Duodenal mucosa (tissue), 2 donors: Measurements from ENCODE around the gene SOCS7.

Experiments used
- H3K27ac ChIP-seq: one replicate; pipeline ENCODE4 v1.7.0; 2013; ENCODE audit warnings: low read depth, low read length
- H3K27me3 ChIP-seq, 2 donors: one replicate each; pipeline ENCODE4 v1.7.0; 2013; ENCODE audit warnings: low read length in 2 of 2, control low read depth in 1 of 2; ENCODE audit not compliant: insufficient read depth in 2 of 2, control insufficient read depth in 1 of 2
- H3K36me3 ChIP-seq, 2 donors: one replicate each; pipeline ENCODE4 v1.7.0; 2013; ENCODE audit warnings: low read length in 2 of 2, control low read depth in 1 of 2; ENCODE audit not compliant: insufficient read depth in 2 of 2, control insufficient read depth in 1 of 2
- H3K4me1 ChIP-seq, 2 donors: one replicate each; pipeline ENCODE4 v1.7.0; 2013; ENCODE audit warnings: low read length in 2 of 2, control low read depth in 1 of 2; ENCODE audit not compliant: insufficient read depth in 2 of 2, control insufficient read depth in 1 of 2
- H3K4me3 ChIP-seq, 2 donors: one replicate each; pipeline ENCODE4 v1.7.0; 2013; ENCODE audit warnings: low read length in 2 of 2, low read depth in 1 of 2
- H3K9ac ChIP-seq, 2 donors: one replicate each; pipeline ENCODE4 v1.7.0; 2013; ENCODE audit warnings: low read length in 2 of 2, low read depth in 1 of 2
- H3K9me3 ChIP-seq, 2 donors: one replicate each; pipeline ENCODE4 v1.7.0; 2013; ENCODE audit warnings: low read length in 2 of 2, control low read depth in 1 of 2; ENCODE audit not compliant: control insufficient read depth in 1 of 2

Gene SOCS7

DNA sequence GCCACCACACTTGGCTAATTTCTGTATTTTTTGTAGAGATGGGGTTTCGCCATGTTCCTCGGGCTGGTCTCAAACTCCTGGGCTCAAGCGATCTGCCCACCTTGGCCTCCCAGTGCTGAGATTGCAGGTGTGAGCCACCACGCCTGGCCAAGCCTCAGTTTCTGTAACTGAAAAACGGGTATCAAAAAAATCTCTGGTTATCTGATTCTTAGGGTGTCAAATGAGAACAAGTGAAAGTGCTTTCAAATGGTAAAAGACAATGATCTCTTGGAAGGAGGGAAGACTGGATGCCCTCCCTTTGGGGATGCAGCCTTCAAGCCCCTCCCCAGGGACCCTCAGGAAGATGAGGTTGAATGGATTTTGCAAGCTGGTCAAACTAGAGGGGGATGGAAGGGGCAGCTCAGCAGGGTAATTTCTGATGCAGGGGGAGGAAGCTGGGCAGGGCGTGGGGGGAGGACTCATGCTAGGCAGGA lies 98.9 kb downstream of the SOCS7 start:
- no peaks in the 10 kb centered on the region for H3K9me3 ChIP-seq
- no peak overlapping the region for H3K4me3 ChIP-seq
- peaks cover 16% of the 10 kb centered on the region in 2 donors for H3K4me1 ChIP-seq
- H3K27ac ChIP-seq, result no peak overlapping the region
- H3K9ac ChIP-seq, result no peak overlapping the region
- H3K36me3 ChIP-seq, result no peaks in the 10 kb centered on the region
- H3K27me3 ChIP-seq, result peaks cover 14 to 16% of the 10 kb centered on the region in 2 donors

DNA sequence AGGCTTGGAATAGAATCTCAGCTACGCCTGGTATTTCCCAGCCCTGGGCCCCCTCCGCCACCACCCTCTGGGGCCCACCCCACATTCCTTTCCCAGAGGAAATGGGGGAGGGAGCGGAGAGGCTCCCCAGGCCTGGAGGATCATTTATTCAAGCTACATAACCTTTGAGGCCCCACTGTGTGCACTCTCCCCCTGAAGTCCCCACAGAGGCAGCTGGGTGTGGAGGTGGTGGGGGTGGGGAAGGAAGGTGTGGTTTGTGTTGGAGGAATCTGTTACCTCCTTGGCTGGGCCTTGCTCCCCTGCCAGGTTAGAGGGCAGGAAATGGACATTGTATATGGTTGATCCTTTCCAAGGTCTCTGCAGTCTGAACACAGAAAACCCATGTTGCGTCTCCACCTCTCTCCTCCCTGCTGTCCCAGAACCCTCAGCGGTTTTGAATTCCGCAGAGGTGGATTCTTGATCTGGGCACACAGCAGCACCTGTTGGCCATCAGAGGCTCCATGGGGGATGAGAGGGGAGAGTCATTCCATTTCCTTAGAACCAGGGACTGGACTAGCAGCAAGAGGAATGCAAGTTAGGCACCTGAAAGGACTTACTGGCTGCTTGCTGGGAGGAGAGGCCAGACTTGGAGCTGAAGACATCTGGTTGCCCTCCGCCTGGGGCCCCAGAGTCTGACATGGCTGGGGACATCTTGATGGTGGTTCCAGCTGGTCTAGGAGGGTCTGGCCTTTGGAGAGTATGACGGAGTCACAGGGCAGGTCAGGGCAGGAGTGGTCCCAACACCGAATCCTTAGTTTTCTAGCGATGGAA lies 99.6 kb downstream of the SOCS7 start:
- Histone ChIP-seq H3K27ac (no peak overlapping the region), H3K9ac (peak overlapping the region in 1 of 2 donors; percentile 39), H3K4me1 (peaks cover 16% of the 10 kb centered on the region in 2 donors), H3K4me3 (peak overlapping the region; percentile 24 to 32), H3K9me3 (no peaks in the 10 kb centered on the region), H3K27me3 (peaks cover 14 to 16% of the 10 kb centered on the region in 2 donors), H3K36me3 (no peaks in the 10 kb centered on the region)

- peak overlapping the region; percentile 65 for H3K27ac ChIP-seq
- H3K9me3 ChIP-seq, result no peaks in the 10 kb centered on the region
- peak overlapping the region in 1 of 2 donors; percentile 39 for H3K9ac ChIP-seq
- peaks cover 16% of the 10 kb centered on the region in 2 donors for H3K4me1 ChIP-seq
- H3K36me3 ChIP-seq, result no peaks in the 10 kb centered on the region
- H3K27me3 ChIP-seq, result peaks cover 14 to 16% of the 10 kb centered on the region in 2 donors
- peak overlapping the region in 1 of 2 donors; percentile 32 for H3K4me3 ChIP-seq
These were observed 100.3 kb downstream of the SOCS7 start for GRCh38 chr17:38451840-38452529.

DNA sequence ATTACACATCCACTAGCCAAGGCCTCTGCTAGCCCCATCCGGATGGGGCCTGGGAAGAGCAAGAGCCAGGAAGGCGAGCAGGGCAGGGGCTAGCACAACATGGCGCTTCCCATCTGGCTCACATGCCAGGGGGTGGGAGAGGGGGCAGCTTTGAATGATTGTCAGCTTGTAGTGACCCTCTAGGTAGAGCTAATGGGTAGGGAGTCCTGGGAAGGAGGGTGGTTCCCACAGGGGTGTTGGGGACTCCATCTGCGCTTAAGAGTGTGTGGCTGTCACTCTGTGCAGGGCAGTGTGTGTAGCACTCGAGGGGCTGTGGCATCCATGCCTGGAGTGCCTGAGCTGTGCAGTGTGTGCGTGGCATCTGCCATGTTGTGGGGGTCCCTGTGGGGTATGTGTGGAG lies 101.1 kb downstream of the SOCS7 start:
- Histone ChIP-seq H3K27ac (no peak overlapping the region), H3K36me3 (no peaks in the 10 kb centered on the region), H3K4me3 (no peak overlapping the region), H3K9me3 (no peaks in the 10 kb centered on the region), H3K4me1 (peaks cover 16% of the 10 kb centered on the region in 2 donors), H3K9ac (no peak overlapping the region), H3K27me3 (peaks cover 14 to 16% of the 10 kb centered on the region in 2 donors)

DNA sequence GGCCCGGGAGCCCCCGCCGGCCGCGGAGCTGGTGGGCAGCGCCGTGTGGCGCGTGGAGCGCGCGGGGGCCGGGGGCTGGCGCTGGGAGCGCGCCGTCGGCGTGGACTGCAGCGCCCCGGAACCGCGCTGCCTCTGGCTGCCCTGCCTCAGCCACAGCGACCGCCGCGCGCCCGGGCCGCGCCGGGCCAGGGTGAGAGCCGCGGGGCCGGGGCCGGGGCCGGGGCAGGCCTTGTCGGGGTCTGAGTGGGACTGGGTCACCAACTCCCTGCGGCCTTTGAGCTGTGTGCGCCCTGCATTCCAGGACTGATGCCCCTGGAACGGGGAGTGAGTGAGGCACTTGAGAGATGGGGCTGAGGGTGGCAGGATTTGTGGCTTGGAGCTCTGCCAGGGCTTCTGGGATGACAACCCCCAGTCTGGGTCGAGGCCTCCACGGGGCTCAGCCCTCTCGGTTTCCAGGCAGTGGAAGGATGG lies 102.3 kb downstream of the SOCS7 start:
- peaks cover 0 to 2% of the 10 kb centered on the region in 2 donors for H3K36me3 ChIP-seq
- peak overlapping the region; percentile 44 for H3K27ac ChIP-seq
- peak overlapping the region; percentile 28 to 33 for H3K4me3 ChIP-seq
- H3K9me3 ChIP-seq, result no peaks in the 10 kb centered on the region
- no peak overlapping the region for H3K9ac ChIP-seq
- H3K27me3 ChIP-seq, result peaks cover 14 to 16% of the 10 kb centered on the region in 2 donors
- H3K4me1 ChIP-seq, result peaks cover 16% of the 10 kb centered on the region in 2 donors

GRCh38 chr17:38454532-38454931 lies 102.9 kb downstream of the SOCS7 start:
- peaks cover 14 to 16% of the 10 kb centered on the region in 2 donors for H3K27me3 ChIP-seq
- H3K9ac ChIP-seq, result no peak overlapping the region
- peaks cover 16% of the 10 kb centered on the region in 2 donors for H3K4me1 ChIP-seq

More at GRCh38 chr17:38454532-38454931, 102.9 kb downstream of the SOCS7 start:
- no peak overlapping the region for H3K27ac ChIP-seq
- peaks cover 0 to 5% of the 10 kb centered on the region in 2 donors for H3K36me3 ChIP-seq
- no peaks in the 10 kb centered on the region for H3K9me3 ChIP-seq
- H3K4me3 ChIP-seq, result no peak overlapping the region
